Activated naive CD4-positive, alpha-beta T cell treated with anti-CD3 and anti-CD28 coated beads for 36 hours (primary cell): Measurements from ENCODE around the gene MYO1D. TPM values are rescaled to one million over a fixed set of nuclear protein-coding genes. Genes with fewer than 3 reads are reported as not detected.
A peak's percentile ranks its signal among the peaks of the same experiment; 100 is the strongest.

Source experiments
- CTCF ChIA-PET: fragments of 350-600 bp; sonication (Branson Sonifier 250); formaldehyde crosslinking; loops from one replicate; lab custom pipeline; 2021; ENCODE audit warnings: antibody characterized with exemption; lab: Charles Lee
- DNase-seq: peaks from one replicate; pipeline ENCODE4 v3.0.0-alpha.2; 2020
- H3K27ac Mint-ChIP-seq: one replicate; pipeline ENCODE4 v1.8.0; 2021; ENCODE audit warnings: mild to moderate bottlenecking, mixed read lengths
- H3K27me3 Mint-ChIP-seq: one replicate; pipeline ENCODE4 v1.8.0; 2021; ENCODE audit warnings: low read depth, mixed read lengths
- H3K36me3 Mint-ChIP-seq: one replicate; pipeline ENCODE4 v1.8.0; 2021; ENCODE audit warnings: low read depth, mixed read lengths
- H3K4me1 Mint-ChIP-seq: one replicate; pipeline ENCODE4 v1.8.0; 2021; ENCODE audit warnings: low read depth, mixed read lengths
- H3K4me3 Mint-ChIP-seq: one replicate; pipeline ENCODE4 v1.8.0; 2021; ENCODE audit warnings: mild to moderate bottlenecking, moderate library complexity, mixed read lengths
- H3K9me3 Mint-ChIP-seq: one replicate; pipeline ENCODE4 v1.8.0; 2021; ENCODE audit warnings: mixed read lengths
- intact Hi-C: fragments of 100-400 bp; cut with micrococcal nuclease; formaldehyde crosslinking; loops from one replicate; pipeline ENCODE4 v1.15.1; 2023
- total RNA-seq, 2 experiments: library from RNA; stranded (reverse); gene quantifications; one replicate each; pipeline ENCODE4 v1.2.3, GENCODE V29; 2021

MYO1D gene
- total RNA-seq, 2 experiments from 2014 or later = 6.7 to 8.3 TPM

DNA sequence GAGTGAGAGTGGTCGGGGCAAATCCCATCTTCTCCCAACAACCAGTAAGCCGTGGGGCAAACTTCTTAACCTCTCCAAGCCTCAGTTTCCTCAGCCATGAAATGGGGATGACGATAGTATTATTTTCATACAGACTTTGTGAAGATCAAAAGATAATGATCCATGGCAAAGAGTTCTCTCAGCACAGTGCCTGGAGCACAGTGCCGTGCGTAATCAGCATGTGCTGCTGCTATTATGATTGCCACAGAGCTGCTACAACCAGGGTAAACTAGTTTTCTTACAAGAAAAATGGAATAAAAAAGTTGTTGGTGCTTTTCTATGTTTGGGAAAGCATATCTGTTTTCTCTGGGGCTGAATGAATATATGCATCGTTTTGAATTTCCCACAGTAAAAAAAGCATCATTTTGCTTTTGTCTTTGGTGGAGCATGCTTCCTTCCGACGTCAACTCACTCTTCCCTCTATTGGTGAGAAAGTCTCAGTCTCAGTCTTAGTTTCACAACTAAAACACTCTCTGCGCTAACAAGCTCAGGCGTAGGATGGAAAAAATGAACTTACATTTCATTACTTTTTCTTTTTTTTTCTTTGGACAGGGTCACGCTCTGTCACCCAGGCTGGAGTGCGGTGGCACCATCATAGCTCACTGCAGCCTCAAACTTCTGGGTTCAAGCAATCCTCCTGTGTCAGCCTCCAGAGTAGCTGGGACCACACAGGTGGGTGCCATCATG is 352.9 kb downstream of the MYO1D start:
- peak; percentile 68 for DNase-seq
- Mint-ChIP-seq H3K4me3 (peak overlapping the region; percentile 42), H3K27me3 (no peaks in the 10 kb centered on the region), H3K4me1 (peaks cover 68% of the 10 kb centered on the region), H3K27ac (peak overlapping the region; percentile 99), H3K36me3 (peaks cover under 1% of the 10 kb centered on the region), H3K9me3 (no peaks in the 10 kb centered on the region)
- CTCF ChIA-PET = interaction anchor here (0.6 to 1.8 kb wide), 13 partner anchors 10 to 135 kb away, joined by 3 to 6 read pairs (median 4); partner anchors contain the start of gene CDK5R1
- intact Hi-C loops = loop anchor here (1.0 to 5.0 kb wide), 10 partner anchors 9 to 1202 kb away; partner anchors contain the start of genes EVI2A, MYO1D and PSMD11

GRCh38 chr17:32523017-32523680 is 353.8 kb downstream of the MYO1D start:
- Mint-ChIP-seq H3K4me1 (peaks cover 68% of the 10 kb centered on the region), H3K27ac (peak overlapping the region; percentile 99), H3K36me3 (peaks cover 3% of the 10 kb centered on the region), H3K27me3 (no peaks in the 10 kb centered on the region), H3K9me3 (no peaks in the 10 kb centered on the region), H3K4me3 (peak overlapping the region; percentile 11)
- CTCF ChIA-PET = interaction anchor here (0.9 to 1.5 kb wide), 7 partner anchors 16 to 136 kb away, joined by 3 to 4 read pairs (median 3); no protein-coding TSS in a partner anchor
- intact Hi-C loops = loop anchor here (1.0 to 5.0 kb wide), 5 partner anchors 8 to 1201 kb away; partner anchors contain the start of genes EVI2A and PSMD11
- DNase-seq = peak; percentile 85

- Mint-ChIP-seq H3K27ac (peak overlapping the region; percentile 92), H3K4me3 (peak overlapping the region; percentile 71), H3K9me3 (no peaks in the 10 kb centered on the region), H3K27me3 (no peaks in the 10 kb centered on the region), H3K4me1 (peaks cover 84% of the 10 kb centered on the region), H3K36me3 (peaks cover 3% of the 10 kb centered on the region)
- CTCF ChIA-PET = interaction anchor here (4.4 kb wide), 1 partner anchor 32 kb away, joined by 22 read pairs; the partner anchor contains the start of gene CDK5R1
- intact Hi-C loops = loop anchor here (5.0 kb wide), 1 partner anchor 1199 kb away; the partner anchor contains the start of gene EVI2A
- no peak for DNase-seq
Observed at GRCh38 chr17:32520737-32521404, 356.1 kb downstream of the MYO1D start.

GRCh38 chr17:32520104-32520701 is 356.7 kb downstream of the MYO1D start:
- CTCF ChIA-PET = interaction anchor here (4.4 kb wide), 1 partner anchor 31 kb away, joined by 22 read pairs; the partner anchor contains the start of gene CDK5R1
- peak overlapping the region; percentile 71 for H3K4me3 Mint-ChIP-seq
- no peaks in the 10 kb centered on the region for H3K9me3 Mint-ChIP-seq
- H3K27me3 Mint-ChIP-seq = no peaks in the 10 kb centered on the region
- intact Hi-C loops = loop anchor here (5.0 kb wide), 1 partner anchor 1198 kb away; the partner anchor contains the start of gene EVI2A
- H3K4me1 Mint-ChIP-seq = peaks cover 89% of the 10 kb centered on the region
- DNase-seq = peak; percentile 88
- peaks cover 3% of the 10 kb centered on the region for H3K36me3 Mint-ChIP-seq
- H3K27ac Mint-ChIP-seq = peak overlapping the region; percentile 92

- CTCF ChIA-PET = interaction anchor here (0.6 to 4.4 kb wide), 5 partner anchors 31 to 58 kb away, joined by 3 to 22 read pairs (median 3); partner anchors contain the start of gene CDK5R1
- DNase-seq = peak; percentile 85
- intact Hi-C loops = loop anchor here (5.0 kb wide), 1 partner anchor 1197 kb away; the partner anchor contains the start of gene EVI2A
- peaks cover 3% of the 10 kb centered on the region for H3K36me3 Mint-ChIP-seq
- peak overlapping the region; percentile 73 for H3K4me3 Mint-ChIP-seq
- no peaks in the 10 kb centered on the region for H3K9me3 Mint-ChIP-seq
- no peaks in the 10 kb centered on the region for H3K27me3 Mint-ChIP-seq
- H3K27ac Mint-ChIP-seq = peak overlapping the region; percentile 92
- H3K4me1 Mint-ChIP-seq = peaks cover 88% of the 10 kb centered on the region
Observed at GRCh38 chr17:32519228-32520103, 357.5 kb downstream of the MYO1D start.

DNA sequence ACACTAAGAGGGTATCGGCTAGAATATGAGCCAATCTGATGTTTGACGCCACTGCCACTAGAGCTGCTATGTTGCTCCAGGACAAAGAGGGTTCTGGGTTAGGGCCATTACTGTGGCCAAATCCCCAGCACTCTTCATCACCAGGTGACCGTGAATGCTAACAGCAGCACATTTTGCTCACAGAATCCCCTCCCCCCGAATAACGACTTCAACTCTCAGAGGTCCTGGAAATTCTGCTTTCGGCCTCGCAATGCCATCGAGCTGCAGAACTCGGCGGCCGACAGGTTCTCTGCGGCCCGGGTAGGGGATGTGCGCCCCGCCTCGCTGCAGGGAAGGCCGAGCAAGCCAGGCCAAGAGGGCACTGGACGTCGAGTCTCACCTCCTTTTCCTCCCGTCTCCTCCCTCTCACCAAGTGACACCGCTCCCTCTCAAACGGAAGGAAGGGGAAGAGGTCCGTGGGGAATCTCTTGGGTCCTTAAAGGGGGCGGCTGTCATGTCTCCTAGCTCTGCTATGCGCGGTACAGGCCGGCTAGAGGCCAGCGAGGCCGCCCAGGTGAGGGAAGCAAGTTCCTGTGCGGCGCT is 358.2 kb downstream of the MYO1D start:
- Mint-ChIP-seq H3K9me3 (no peaks in the 10 kb centered on the region), H3K4me3 (peak overlapping the region; percentile 73), H3K27me3 (no peaks in the 10 kb centered on the region), H3K27ac (peak overlapping the region; percentile 71), H3K36me3 (peaks cover 3% of the 10 kb centered on the region), H3K4me1 (peaks cover 82% of the 10 kb centered on the region)
- CTCF ChIA-PET = interaction anchor here (0.6 to 4.4 kb wide), 5 partner anchors 23 to 57 kb away, joined by 3 to 22 read pairs (median 3); partner anchors contain the start of gene CDK5R1
- intact Hi-C loops = no loop called here
- no peak for DNase-seq

DNA sequence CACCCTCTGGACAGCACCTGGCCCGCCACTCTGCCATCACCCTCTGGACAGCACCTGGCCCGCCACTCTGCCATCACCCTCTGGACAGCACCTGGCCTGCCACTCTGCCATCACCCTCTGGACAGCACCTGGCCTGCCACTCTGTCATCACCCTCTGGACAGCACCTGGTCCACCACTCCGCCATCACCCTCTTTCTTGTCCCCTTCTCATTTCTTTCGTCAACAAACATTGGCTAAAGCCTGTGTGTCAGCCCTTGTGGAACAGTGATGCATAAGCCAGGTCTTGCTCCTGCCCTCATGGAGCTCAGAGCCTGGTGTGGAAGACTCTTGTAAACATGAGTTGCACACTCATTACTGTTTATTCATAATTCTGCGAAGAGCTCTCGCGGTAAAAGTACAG is 358.9 kb downstream of the MYO1D start:
- H3K36me3 Mint-ChIP-seq = peaks cover 3% of the 10 kb centered on the region
- H3K4me3 Mint-ChIP-seq = peak overlapping the region; percentile 73
- intact Hi-C loops = no loop called here
- CTCF ChIA-PET = interaction anchor here (0.6 to 4.4 kb wide), 12 partner anchors 9 to 82 kb away, joined by 3 to 22 read pairs (median 3); partner anchors contain the start of gene CDK5R1
- H3K27me3 Mint-ChIP-seq = no peaks in the 10 kb centered on the region
- H3K27ac Mint-ChIP-seq = peak overlapping the region; percentile 76
- DNase-seq = no peak
- H3K9me3 Mint-ChIP-seq = no peaks in the 10 kb centered on the region
- peaks cover 78% of the 10 kb centered on the region for H3K4me1 Mint-ChIP-seq

DNA sequence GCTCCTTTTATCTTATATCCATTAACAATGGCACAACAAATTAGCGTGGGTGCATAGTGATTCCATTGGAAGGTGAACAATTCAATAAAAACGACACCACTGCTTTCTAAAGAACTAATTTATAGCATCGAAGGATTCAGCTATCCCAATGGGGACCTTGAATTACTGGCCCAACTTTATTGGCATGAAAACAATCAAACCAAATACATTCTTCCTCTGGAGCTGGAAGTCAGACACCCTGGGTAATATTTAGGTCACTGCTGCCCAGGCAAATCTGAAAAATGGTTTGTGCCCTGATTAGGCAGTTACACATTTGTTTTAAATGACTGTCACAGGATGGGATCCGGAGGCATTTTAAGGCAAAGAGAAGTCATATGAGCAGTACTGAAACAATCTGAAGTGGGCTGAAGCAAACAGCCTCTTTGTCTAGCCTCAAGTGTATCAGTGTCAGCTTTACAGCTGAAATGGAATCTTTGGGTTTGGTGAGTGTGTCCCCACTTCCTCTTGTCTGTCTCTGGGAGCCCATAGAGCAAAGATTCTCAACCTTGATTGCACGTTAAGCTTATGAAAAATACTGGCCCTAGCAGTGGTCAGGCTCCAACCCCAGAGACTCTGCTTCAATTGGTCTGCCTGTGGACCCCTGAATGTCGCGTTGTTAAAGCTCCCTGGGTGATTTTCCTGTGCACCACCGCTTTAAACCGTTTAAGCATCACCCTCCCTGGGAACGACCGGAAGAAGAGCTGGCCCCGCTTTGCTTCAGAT is 359.8 kb downstream of the MYO1D start:
- CTCF ChIA-PET = interaction anchor here (0.6 to 4.4 kb wide), 11 partner anchors 8 to 83 kb away, joined by 3 to 22 read pairs (median 3); partner anchors contain the start of gene CDK5R1
- intact Hi-C loops = no loop called here
- Mint-ChIP-seq H3K27me3 (no peaks in the 10 kb centered on the region), H3K9me3 (no peaks in the 10 kb centered on the region), H3K27ac (peak overlapping the region; percentile 81), H3K4me3 (peak overlapping the region; percentile 33), H3K36me3 (peaks cover 3% of the 10 kb centered on the region), H3K4me1 (peaks cover 70% of the 10 kb centered on the region)
- DNase-seq = peak; percentile 41

GRCh38 chr17:32516450-32516849 is 360.5 kb downstream of the MYO1D start:
- CTCF ChIA-PET = interaction anchor here (0.6 to 4.4 kb wide), 5 partner anchors 8 to 84 kb away, joined by 3 to 22 read pairs (median 4); partner anchors contain the start of gene CDK5R1
- Mint-ChIP-seq H3K4me3 (no peak overlapping the region), H3K36me3 (peaks cover 3% of the 10 kb centered on the region), H3K27me3 (no peaks in the 10 kb centered on the region), H3K9me3 (no peaks in the 10 kb centered on the region), H3K4me1 (peaks cover 73% of the 10 kb centered on the region), H3K27ac (peak overlapping the region; percentile 81)
- intact Hi-C loops = no loop called here
- DNase-seq = no peak
